Stimulated activated CD4-positive, alpha-beta T cell treated with anti-CD3 and anti-CD28 coated beads, Interleukin-4, amount 100 ng/mL, for 24 hours (primary cell): ENCODE results near the gene HGD.

ENCODE experiments used
- DNase-seq: peaks from one replicate; pipeline ENCODE4 v3.0.0-alpha.2; 2020

HGD gene, protein sequence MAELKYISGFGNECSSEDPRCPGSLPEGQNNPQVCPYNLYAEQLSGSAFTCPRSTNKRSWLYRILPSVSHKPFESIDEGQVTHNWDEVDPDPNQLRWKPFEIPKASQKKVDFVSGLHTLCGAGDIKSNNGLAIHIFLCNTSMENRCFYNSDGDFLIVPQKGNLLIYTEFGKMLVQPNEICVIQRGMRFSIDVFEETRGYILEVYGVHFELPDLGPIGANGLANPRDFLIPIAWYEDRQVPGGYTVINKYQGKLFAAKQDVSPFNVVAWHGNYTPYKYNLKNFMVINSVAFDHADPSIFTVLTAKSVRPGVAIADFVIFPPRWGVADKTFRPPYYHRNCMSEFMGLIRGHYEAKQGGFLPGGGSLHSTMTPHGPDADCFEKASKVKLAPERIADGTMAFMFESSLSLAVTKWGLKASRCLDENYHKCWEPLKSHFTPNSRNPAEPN

DNA sequence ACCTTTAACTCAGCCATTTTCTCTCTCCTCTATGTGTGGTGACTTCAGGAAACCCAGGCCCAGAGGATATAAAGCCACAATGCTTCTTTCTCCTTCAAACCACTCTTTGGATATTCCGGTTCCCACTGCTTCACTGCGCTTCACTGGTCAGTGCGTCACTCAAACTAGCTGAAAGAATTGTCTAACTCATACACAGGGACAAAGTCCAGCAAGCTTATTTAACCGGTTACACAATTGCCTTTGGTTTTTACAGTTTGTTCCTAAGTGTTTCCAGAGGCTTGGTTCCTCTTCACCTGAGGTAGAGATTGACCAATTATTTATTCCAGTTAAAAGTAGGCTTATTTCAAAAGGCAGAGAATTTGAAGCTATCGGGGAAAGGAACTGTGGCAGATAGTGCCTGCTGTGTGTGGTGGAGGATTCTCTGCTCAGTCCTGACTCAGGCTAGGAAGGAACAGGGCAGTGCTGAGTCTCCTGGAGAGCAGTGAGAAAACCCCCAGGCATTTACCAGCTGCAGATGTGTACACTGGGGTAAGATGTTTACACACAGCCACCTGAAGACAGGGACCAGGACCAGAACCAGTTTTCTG, at the start of gene HGD:
Gene HGD, minus strand, starts transcription at position 145 of the 587 bp plus-strand sequence. Its CDS starts 128 bp downstream, at position 17.
- DNase-seq = no peak

DNA sequence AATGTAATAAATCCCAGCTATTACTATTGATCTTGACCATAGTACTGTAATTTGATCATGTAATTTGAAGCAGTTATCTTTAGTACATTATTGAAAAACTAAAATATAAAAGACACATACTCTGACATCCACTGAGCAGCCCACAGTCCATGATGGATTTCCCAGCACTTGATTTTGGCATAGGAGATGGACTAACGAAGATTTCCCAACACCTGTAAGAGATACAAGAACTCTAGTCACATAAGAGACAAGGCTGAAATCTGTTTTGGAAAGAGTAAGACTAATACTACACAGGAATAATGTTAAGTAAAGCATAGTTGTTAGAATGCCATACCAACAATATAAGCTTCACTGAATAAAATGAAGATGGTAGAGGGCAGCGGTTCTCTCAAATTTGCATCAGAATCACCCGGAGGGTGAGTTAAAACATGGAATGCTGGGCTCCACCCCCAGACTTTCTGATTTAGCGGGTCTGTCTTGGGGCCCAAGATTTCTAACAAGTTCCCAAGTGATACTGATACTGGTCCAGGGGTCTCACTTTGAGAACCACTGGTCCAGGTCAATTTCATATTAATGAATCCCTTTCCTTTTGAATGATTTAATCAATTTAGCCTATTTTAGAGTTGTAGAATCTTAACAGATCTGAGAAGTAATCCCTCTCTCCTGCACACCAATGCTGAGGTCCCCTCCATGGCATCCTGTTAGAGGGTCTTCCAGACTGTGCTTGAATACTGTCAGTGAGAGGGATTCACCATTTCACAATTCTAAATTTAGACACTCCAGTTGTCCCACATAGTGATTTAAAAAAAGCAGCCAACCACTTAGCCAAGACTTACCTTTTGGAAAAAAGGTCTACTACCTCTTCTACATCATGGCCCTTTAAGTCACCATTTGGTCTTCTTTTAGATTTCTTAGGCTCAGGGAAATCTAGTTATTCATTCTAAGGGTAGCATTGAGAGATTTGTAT, 48.8 kb upstream of the HGD start:
- DNase-seq = no peak

DNA sequence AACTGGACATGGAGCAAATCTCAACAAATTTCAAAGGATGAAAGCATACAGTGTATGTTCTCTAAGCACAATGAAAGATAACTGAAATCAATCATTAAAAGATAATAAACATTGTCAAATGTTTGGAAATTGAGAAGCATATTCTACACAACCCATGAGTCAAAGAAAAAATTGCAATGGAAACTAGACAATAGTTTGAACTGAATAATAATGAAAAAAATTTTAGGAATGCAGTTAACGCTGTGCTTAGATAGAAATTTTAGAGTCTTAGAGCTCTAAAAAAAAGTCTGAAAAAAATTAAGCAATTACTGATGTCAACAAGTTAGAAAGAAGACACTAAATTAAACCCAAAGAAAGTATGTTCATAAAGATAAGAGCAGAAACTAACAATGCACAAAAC, 44.8 kb upstream of the HGD start:
- no peak for DNase-seq

DNA sequence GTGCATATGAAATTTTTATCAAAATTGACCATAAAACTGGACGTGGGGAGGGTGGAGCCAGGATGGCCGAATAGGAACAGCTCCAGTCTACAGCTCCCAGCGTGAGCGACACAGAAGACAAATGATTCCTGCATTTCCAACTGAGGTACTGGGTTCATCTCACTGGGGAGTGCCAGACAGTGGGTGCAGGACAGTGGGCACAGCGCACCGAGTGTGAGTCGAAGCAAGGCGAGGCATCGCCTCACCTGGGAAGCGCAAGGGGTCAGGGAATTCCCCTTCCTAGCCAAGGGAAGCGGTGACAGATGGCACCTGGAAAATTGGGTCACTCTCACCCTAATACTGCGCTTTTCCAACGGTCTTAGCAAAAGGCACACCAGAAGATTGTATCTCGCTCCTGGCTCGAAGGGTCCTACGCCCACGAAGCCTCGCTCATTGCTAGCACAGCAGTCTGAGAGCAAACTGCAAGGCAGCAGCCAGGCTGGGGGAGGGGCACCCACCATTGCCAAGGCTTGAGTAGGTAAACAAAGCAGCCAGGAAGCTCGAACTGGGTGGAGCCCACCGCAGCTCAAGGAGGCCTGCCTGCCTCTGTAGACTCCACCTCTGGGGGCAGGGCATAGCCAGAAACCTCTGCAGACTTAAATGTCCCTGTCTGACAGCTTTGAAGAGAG, 37.3 kb upstream of the HGD start:
- DNase-seq = peak; percentile 48

DNA sequence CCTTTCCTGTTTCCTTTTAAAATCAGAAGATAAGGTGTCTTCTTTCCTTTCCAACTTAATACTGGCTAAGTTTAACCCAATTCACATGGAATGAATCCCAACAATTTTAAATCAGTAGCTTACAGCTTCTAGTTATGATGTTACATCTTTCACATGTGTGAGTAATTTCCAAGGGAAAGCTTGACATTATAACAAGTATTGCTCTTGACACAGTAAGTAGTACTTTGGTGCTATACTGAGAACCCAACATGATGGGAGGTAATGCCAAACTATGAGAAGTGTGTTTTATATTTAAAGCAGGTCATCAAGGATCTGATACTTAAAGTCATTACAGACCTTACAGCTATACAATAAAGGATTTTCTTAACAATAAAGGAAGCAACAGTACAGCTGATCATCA, 31.2 kb upstream of the HGD start:
- no peak for DNase-seq

DNA sequence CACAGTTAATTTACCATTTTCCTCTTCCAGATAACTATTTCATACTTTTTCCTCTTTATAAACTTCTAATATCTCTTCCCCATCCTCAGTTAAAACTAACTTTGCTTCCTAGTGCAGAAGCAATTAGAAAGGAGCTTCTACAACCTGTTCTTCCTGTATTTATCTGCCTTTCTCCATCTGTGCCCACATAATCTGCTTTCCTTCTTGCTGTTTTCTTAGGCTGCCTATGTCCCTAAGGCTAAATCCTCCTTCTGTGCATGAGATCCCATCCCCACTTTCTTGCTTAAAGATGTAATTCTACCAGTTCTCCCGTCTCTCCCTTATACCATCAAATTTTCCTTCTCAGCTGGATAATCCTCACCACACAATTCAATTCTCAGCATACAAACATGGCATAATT, 28.3 kb upstream of the HGD start:
- no peak for DNase-seq

DNA sequence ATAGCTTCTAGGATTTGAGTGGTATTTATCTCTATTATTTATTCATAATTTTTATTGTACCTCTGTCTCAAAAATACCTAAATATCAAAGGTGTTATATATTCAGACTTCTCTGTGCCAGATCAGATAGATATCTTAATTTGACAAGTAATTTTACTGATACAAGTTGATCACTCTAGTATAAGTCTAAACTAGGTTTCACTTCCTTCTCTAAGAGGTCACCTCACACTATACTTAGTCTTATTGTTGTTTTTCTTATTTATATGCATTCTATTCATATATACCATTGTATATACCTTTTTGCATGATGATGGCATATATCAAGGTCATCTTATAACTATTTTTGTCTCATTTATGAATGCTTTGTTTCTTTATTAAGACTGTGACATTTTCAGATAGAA, 26.4 kb upstream of the HGD start:
- DNase-seq = no peak

DNA sequence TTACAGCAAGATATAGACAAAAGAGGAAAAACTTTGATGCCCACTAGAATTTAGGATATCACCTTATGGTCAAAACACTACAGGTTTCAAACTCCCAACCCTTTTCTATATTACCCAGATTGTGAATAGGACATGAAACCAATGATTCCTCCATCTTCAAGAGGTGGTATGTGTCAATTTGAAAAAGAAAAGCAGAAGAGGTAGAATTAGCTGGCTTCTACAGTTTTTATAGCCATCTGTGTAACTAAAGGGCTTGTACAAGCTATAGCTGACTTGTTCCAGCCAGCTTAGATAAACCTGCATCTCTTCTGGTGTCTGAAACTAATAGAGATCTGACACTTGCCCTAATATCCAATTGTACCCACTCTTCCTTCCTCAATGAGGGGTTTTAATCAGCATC, 24.9 kb upstream of the HGD start:
- no peak for DNase-seq

DNA sequence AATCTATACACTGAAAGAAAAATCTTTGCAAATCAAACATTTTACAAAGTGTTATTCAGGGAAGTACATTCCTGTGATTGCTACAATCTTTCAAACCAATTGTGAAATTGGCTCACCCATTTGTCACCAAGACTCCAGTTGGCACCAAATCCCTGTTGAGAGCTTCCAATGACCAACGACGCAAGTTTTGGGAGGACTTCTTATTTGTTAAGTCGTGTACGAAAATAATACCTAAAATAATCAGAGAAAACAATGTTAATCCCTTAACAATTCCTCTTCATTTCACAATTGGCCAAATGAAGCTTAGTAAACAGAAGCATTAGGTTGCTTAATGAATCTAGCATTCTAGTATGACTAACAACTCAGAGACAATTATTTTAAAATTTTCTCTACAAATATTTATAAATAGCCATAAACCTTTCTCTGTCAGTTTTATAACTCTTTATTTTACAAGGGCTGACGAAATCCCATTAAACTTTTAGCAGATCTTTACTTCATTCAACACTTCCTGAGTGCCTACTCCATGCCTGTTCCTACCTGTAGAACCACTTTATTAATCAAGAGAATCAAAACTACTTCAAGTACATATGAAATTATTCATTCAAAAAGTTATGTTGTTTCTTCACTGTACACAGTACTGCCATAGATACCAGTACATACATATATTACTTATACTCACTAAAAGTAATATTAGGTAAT, 24.0 kb upstream of the HGD start:
- no peak for DNase-seq

DNA sequence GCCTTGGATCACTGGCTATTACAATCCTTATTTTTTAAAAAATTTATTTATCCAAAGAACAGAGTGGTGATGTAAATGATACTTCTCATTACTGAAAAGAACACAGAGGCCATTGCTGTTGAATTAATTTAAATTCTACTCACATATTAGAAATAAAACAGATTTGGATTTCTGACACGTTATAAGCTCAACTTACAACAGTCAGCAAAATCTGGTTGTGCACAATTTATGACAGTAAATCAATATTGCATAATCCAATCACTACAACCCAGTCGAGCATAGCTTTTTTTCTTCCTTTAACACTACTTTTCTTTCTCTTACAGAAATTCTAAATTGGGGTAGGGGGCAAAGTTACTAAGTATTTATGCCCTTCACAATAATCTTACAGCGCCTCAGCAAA, 17.3 kb upstream of the HGD start:
- no peak for DNase-seq

DNA sequence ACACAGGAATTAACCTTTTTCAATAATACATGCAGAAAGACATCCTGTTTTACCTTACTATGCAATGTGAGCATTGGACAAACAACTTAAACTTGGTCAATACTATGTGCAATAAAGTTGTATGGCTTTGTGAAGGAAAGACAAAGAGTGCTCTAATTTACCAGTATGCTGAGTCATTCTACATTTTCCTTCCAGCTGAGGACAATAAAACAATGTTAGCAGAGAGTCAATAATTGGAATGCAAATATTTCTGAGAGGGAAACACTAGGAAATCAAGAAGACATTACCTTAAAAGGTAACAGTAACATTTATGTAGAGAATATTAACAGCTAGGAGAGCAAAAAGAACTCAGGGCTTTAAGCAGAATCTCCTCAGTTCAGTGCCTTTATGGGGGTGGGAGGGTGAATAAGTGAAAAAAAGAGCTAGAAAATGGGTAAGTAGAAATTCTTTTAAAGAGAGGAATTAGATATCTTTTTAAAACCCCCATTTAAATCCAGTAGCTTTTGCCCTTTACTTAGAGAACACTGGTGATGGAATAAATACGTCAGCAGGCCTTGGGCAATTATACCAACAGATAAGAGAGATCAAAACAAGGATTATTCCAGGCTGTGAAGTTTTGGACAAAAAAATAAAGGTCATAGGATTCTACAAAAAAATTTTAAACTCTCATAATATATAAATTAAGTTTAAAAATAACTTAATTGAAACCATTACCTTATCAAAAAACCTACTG, 11.6 kb upstream of the HGD start:
- DNase-seq = no peak

DNA sequence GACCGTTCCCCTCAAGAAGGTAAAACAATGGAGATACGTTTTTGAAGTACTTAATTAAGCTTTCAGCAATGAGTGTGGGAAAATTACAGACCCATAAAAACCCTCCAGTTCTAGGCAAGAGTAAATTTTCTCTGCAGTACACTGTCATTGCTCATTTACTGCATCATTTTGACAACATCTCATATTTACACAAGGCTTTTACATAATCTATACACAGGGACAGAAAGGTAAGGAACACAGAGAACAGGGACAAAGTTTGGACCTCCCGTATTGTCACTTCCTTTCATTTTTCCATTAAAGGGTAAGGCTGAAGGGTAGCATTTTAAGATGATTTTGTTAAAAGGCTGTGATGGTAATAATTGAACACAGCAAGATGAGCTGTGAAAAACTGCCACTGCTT, 7.4 kb upstream of the HGD start:
- DNase-seq = no peak

DNA sequence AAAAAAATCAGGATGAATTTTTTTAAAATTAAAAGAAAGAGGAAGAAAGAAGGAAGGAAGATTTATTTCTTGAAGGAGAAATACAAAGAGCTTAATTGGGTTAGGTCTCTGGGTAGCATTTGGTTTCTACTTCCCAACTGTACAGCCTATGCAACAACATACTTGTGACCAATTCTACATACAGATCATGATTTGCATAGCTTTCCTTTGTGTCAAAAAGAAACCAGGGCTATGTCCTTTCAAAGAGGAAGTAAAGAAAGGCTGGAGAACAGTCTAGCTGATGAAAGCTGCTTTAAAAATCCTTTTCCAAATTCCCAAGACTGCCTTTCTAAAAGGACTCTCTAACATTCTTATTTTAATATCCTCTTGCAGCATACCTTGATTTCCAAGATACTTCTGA, 6.1 kb upstream of the HGD start:
- no peak for DNase-seq

DNA sequence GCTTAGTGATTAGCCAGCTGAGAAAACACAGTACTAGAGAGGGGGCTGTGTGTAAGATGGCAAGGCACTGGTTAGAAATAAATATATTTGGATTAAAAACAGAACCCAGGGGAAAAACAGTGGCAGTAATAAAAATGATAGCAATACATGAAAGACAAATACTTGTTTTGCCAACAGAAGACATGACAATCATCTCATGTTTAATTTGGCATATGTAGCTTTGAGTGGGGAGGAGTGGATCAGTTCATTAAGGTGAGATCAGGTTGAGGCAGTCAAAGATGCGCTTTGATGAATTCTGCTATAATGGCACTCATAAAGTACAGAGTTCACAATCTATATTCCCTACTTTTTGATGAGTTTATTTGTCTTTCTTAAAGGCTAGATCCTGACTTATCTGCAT, 3.4 kb upstream of the HGD start:
- DNase-seq = no peak

DNA sequence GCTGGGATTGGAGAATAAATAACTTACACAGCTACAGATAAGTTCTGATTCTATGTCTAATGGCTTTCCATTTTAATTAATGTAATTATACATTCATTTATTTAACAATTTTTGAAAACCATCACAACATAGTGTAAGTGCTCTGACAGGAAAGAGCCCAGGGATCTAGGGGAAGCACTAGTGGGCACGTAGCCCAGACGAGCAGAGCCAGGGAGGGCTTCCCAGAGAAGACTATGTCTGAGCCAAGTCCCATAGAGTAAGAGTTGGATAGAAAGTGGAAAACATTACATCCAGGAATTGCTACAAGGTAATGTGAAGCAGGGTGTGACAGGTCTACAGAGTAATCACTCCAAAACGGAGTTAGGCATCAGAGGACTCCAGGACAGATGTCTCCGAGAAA, 2.9 kb upstream of the HGD start:
- DNase-seq = no peak

DNA sequence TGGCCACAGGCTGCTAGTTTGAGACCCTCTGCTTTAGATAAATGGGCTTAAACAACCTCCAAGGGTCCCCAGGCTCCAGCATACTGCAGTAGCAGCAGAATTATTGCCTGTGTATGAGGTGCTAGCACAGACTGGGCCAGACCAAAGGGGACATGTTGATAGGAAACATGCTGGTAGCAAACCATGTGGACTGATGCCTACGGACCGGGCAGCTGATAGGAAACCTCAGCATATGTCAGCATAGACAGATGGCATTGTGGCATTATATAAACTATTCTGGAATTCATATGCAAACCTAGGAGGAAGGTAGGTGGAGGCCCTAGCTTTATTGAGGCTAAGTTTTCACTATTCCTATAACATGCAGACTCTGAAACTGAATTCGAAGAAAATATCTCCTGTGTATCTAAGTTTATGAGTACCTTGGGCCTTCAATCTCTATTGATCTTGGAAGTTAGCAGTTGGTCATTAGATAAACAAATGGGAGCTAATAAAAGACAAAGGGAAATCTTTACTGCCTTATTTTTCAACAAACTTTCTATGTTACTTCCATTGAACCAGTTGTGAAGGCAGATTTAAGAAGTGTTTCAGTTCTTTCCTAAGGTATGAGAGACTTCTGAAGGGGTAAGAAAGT, 1.7 kb upstream of the HGD start:
- no peak for DNase-seq

DNA sequence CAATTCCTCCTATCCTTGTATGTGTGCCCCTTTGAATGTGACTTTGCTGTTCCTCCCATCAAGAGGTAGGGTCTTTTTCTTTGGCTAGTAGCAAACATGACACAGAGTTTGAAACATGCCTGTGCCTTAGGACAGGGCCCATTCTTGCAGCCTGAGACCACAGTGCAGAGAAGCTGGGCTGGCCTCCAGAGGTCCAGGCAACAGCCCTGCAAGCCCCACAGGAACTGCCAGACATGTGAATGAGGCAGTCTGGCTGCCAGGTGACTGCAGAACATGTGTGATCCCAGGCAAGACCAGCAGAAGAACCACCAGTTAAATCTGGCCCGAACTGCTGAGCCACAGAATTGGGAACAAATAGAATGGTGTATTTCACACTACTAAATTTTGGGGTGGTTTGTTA, 1.2 kb upstream of the HGD start:
- DNase-seq = no peak

DNA sequence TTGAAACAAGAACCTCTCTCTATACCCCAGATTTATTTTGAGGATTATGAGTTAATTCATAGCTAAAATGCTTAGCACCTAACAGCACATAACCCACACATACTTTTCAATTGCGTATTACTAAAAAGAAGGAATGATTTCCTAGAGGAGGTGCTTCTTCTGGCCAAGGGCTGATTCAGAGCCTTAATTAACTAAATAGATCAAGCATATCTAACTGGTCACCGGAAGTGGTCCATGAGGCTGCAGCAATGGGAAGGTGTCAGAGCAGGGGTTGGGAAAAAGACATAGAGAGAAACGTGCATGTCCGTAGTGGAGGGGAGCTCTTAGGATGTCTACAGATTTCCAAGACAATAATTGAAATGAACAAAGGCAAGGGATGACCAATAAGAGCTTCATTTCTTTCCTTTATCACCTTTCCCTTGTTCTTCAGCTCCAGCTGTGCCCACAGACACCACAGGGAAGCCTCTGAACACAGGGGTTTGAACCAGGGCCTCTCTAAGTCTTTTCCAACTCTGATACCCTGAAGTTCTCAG, 467 bp downstream of the HGD start:
- DNase-seq = no peak

DNA sequence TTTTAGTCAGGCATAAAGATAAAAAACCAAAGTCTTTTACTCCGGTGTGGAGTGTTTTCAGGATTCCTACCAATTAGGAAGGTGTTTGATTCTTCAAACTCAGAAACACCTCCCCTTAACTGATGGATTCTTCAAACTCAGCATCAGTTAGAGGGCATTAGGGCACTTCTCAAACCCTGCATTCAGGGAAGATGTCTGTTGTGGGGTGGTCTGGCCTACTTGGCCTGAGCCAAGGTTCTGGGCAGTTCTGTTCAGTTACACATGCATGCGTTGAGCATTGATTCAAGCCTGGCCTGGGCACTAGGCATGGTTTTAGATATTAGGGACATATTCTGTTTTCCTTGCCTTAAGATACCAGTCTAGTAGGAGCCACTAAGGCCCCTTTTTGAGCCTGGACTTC, 1.0 kb downstream of the HGD start:
- no peak for DNase-seq

DNA sequence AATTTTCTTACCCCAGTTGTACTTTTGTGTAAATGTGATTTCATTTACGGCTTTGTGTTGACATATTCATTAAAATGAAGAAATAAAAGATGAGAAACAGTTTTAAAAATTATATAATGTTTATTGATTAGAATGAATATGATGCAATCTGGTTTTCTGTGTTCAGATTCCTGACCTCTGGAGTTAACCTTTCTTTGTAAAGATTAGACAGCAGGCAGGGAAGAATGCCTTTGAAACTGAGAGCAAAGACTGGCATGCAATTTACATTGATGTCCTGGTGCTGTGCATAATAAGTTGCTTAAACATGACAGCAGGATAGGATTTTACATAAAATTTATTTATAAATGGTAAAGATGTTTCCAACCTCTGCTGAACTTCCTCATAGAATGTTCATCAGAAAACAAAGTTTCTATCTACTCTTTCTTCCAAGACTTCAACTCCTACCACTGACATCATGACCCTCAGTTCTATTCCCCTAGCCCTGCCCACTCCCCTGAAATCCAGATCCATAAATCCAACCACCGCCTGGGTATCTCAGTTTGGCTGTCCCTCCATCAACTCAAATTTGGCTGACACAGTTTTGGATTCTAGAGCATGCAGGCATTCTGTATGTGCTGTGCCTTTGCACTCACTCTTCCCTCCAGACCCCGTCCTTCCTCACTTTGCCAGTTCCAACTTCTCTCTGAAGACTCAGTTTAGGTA, 1.7 kb downstream of the HGD start:
- DNase-seq = no peak
